Activated T-helper 1 cell treated with anti-CD3 and anti-CD28 coated beads, Interleukin-2, amount 50 U/mL, for 16 hours (primary cell): ENCODE data around the gene GRID2.

Source experiments
- DNase-seq, 2 donors: peaks; one replicate each; pipeline ENCODE4 v3.0.0-alpha.2; 2020; ENCODE audit warnings: low read depth in 1 of 2, low spot score in 1 of 2

GRID2 gene

DNA sequence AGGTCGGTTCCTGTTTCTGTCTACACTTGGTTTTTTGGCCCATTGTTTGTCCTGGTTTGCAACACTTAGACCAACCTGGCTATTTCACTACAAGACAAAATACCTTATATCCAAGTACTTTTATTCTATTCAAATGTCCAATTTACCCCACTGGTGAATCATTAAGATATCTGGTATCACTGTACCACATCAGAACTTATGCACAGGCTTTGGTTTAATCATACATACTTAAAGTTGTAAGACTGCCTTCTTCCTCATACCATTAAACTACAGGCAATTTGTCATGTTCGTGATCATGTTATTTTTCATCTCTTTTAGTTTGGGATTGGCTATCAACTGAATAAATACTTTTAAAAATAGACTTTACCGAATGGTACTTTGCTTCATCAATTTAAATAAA, 1471.8 kb downstream of the GRID2 start:
- DNase-seq = no peak

- no peak for DNase-seq
Observed at GRCh38 chr4:93776386-93777080, 1472.8 kb downstream of the GRID2 start.

DNA sequence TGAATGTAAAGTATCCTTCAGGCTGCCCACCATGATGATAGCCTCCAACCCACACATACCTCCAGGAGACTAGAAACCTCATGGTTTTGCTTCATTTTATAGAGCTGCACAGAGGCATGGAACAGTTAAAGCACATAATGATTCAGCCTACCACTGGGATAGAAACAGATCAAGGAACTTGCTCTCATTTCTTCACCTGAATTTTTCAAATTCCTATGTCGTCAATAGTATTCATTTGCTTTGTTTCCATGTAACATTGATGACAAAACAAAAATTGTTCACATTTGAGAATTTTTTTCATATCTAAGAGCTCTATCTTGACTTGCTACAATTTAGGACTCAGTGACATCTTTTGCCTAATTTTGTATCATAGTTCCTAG, 1473.3 kb downstream of the GRID2 start:
- no peak for DNase-seq

- DNase-seq = no peak
Observed at GRCh38 chr4:93779228-93779627, 1475.5 kb downstream of the GRID2 start.

GRCh38 chr4:93780080-93780479, 1476.3 kb downstream of the GRID2 start:
- no peak for DNase-seq

GRCh38 chr4:93781198-93781597, 1477.4 kb downstream of the GRID2 start:
- DNase-seq = no peak

DNA sequence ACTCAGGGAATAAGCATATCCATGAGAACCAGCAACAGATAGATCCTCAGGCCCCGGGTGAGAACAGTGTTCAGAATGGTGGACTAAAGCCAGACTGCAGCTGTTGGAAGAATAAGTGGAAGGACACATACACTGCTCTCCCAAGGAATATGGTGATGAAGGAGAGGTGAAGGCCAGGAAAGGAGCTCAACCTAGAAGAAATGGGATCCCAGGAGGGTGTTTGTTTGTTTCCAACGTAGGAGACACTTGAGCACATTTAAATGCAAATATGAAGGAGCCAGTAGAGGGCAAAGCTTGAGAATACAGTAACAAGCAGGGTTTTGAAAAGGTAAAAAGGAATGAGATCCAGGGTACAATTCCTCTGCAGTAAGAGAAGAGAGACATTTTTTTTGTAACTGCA, 1482.4 kb downstream of the GRID2 start:
- no peak for DNase-seq

DNA sequence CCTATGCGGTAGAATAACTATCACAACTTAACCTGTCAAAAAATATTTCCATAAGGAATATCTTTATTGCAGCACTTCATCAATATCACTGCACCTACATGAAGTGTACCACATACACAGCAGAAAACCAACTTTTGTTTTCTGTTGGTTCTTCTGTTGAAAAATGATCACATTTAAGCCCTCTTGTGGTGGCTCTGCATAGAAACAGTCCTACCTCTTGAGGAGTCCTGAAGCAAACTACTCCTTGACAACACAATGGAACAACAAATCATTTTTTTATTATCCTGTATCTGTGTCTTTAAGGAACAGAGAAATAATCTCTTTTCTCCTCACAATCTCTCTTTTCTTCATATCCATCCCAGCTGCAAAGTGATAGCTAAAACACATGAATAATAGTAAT, 1484.9 kb downstream of the GRID2 start:
- no peak for DNase-seq

GRCh38 chr4:93791570-93792195, 1487.9 kb downstream of the GRID2 start:
- no peak for DNase-seq

DNA sequence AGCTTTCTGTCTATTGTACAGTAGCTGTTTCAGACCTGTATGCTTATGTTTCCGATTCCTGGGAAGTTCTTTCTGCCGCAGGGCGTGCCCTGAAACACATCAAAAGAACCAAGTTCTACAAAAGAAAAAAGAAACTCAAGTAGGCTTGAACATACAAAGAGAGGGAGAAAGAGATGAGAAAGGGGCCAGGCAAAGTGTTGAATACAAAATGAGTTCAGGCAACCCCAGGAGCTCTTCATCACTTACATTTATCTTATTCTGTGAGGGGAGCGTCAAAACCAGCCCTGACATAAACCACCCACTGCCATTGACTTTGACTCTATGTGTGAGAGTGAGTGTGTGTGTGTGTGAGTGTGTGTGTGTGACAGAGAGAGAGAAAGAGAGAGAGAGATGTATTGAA, 1498.3 kb downstream of the GRID2 start:
- no peak for DNase-seq

DNA sequence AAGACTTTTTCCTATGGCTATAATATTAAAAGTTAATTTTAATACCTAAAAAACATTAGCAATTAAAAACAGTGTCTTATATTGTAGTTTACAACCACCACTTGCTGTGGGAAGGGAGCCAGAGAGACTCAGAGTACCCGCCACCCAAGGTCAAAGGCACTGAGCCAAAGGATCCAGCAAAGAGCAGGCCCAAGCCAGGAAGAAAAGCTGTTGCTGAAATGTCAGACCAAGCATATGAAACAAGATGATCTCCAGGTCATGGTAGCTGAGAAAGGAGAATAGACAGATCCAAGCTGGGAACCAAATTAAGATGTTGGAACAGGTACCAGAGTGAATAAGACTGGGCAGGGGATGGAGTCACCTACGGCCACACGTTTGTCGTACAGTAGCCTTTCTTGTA, 1506.0 kb downstream of the GRID2 start:
- no peak for DNase-seq

GRCh38 chr4:93810340-93810992, 1506.7 kb downstream of the GRID2 start:
- no peak for DNase-seq

- DNase-seq = no peak
Observed at GRCh38 chr4:93813092-93813491, 1509.3 kb downstream of the GRID2 start.

GRCh38 chr4:93814141-93814540, 1510.4 kb downstream of the GRID2 start:
- DNase-seq = no peak

GRCh38 chr4:93814722-93815121, 1511.0 kb downstream of the GRID2 start:
- DNase-seq = no peak
